IPS DF 6.9 (cell line): ENCODE results near the gene ASB7.

Experiments
- DNase-seq: peaks from one replicate; pipeline ENCODE4 v3.0.0-alpha.2; 2013; ENCODE audit warnings: low read depth, low spot score
- H3K27ac ChIP-seq: one replicate; pipeline ENCODE4 v1.5.1; 2013; ENCODE audit warnings: low read length, control low read depth
- H3K27me3 ChIP-seq: 2 replicates; pipeline ENCODE4 v1.6.1; 2013; ENCODE audit warnings: mild to moderate bottlenecking, low read length; ENCODE audit not compliant: control insufficient read depth, insufficient read depth
- H3K36me3 ChIP-seq: 2 replicates; pipeline ENCODE4 v1.6.1; 2013; ENCODE audit warnings: low read length; ENCODE audit not compliant: control insufficient read depth, insufficient read depth
- H3K4me1 ChIP-seq: 2 replicates; pipeline ENCODE4 v1.6.1; 2013; ENCODE audit warnings: low read length; ENCODE audit not compliant: control insufficient read depth, insufficient read depth
- H3K4me3 ChIP-seq: 2 replicates; pipeline ENCODE4 v1.5.1; 2013; ENCODE audit warnings: mild to moderate bottlenecking, low read length
- H3K9me3 ChIP-seq: 2 replicates; pipeline ENCODE4 v1.6.1; 2013; ENCODE audit warnings: low read length, inconsistent platforms; ENCODE audit not compliant: control insufficient read depth, insufficient read depth
- WGBS: extraction: QIAGEN DNeasy Blood & Tissue Kit; methylation state at CpG from one replicate; pipeline ENCODE4 v1.1.7; 2013; ENCODE audit warnings: mixed read lengths, missing lambda C conversion rate; ENCODE audit not compliant: insufficient read length, insufficient coverage; 5-methylcytosine and 5-hydroxymethylcytosine counted together

The ASB7 gene

GRCh38 chr15:100682468-100682867 is 80.1 kb downstream of the ASB7 start:
- Histone ChIP-seq H3K4me3 (no peak overlapping the region), H3K27ac (no peak overlapping the region), H3K9me3 (peaks cover 2% of the 10 kb centered on the region; the same call in 1 of the 2 replicates), H3K27me3 (no peaks in the 10 kb centered on the region), H3K4me1 (no peaks in the 10 kb centered on the region), H3K36me3 (no peaks in the 10 kb centered on the region)
- DNase-seq: no peak
- WGBS: no CpG with 5 or more reads among the region's 4 CpGs

GRCh38 chr15:100683434-100683833 is 81.0 kb downstream of the ASB7 start:
- Histone ChIP-seq H3K9me3 (peaks cover 2% of the 10 kb centered on the region; the same call in 1 of the 2 replicates), H3K4me3 (no peak overlapping the region), H3K27me3 (no peaks in the 10 kb centered on the region), H3K4me1 (peaks cover under 1% of the 10 kb centered on the region; the same call in 1 of the 2 replicates), H3K36me3 (no peaks in the 10 kb centered on the region), H3K27ac (no peak overlapping the region)
- no CpG with 5 or more reads among the region's 6 CpGs for WGBS
- no peak for DNase-seq

GRCh38 chr15:100684591-100684990 is 82.2 kb downstream of the ASB7 start:
- Histone ChIP-seq H3K9me3 (no peaks in the 10 kb centered on the region), H3K36me3 (no peaks in the 10 kb centered on the region), H3K4me3 (no peak overlapping the region), H3K27ac (no peak overlapping the region), H3K27me3 (no peaks in the 10 kb centered on the region), H3K4me1 (peaks cover 4% of the 10 kb centered on the region; the same call in 1 of the 2 replicates)
- DNase-seq: no peak
- WGBS: no CpG with 5 or more reads among the region's 6 CpGs

GRCh38 chr15:100686021-100686724 is 83.8 kb downstream of the ASB7 start:
- no peak overlapping the region for H3K4me3 ChIP-seq
- no CpG with 5 or more reads among the region's 23 CpGs for WGBS

GRCh38 chr15:100686725-100687473 is 84.5 kb downstream of the ASB7 start:
- Histone ChIP-seq H3K36me3 (no peaks in the 10 kb centered on the region), H3K27ac (no peak overlapping the region), H3K4me1 (peaks cover 4% of the 10 kb centered on the region; the same call in 1 of the 2 replicates), H3K4me3 (no peak overlapping the region), H3K9me3 (no peaks in the 10 kb centered on the region), H3K27me3 (no peaks in the 10 kb centered on the region)
- DNase-seq: no peak
- 100% methylated on average over 2 of the region's 15 CpGs for WGBS

More at GRCh38 chr15:100686021-100686724, 83.8 kb downstream of the ASB7 start:
- Histone ChIP-seq H3K4me1 (peaks cover 4% of the 10 kb centered on the region; the same call in 1 of the 2 replicates), H3K9me3 (no peaks in the 10 kb centered on the region), H3K27ac (no peak overlapping the region), H3K36me3 (no peaks in the 10 kb centered on the region), H3K27me3 (no peaks in the 10 kb centered on the region)
- no peak for DNase-seq

- no peak overlapping the region for H3K4me3 ChIP-seq
- DNase-seq: no peak
- no peaks in the 10 kb centered on the region for H3K9me3 ChIP-seq
- peaks cover 4% of the 10 kb centered on the region; the same call in 1 of the 2 replicates for H3K4me1 ChIP-seq
- no peaks in the 10 kb centered on the region for H3K27me3 ChIP-seq
- no peaks in the 10 kb centered on the region for H3K36me3 ChIP-seq
- WGBS: no CpG with 5 or more reads among the region's 11 CpGs
- H3K27ac ChIP-seq: no peak overlapping the region
Measured at GRCh38 chr15:100687582-100688141, 85.3 kb downstream of the ASB7 start.

GRCh38 chr15:100688549-100689120 is 86.2 kb downstream of the ASB7 start:
- Histone ChIP-seq H3K27ac (no peak overlapping the region), H3K4me1 (peaks cover 4% of the 10 kb centered on the region; the same call in 1 of the 2 replicates), H3K4me3 (no peak overlapping the region), H3K36me3 (no peaks in the 10 kb centered on the region), H3K9me3 (no peaks in the 10 kb centered on the region), H3K27me3 (no peaks in the 10 kb centered on the region)
- no CpG with 5 or more reads among the region's 13 CpGs for WGBS
- no peak for DNase-seq

- Histone ChIP-seq H3K4me3 (no peak overlapping the region), H3K4me1 (peaks cover 4% of the 10 kb centered on the region; the same call in 1 of the 2 replicates), H3K27ac (no peak overlapping the region), H3K36me3 (no peaks in the 10 kb centered on the region), H3K9me3 (no peaks in the 10 kb centered on the region), H3K27me3 (no peaks in the 10 kb centered on the region)
- DNase-seq: no peak
- no CpG with 5 or more reads among the region's 11 CpGs for WGBS
Measured at GRCh38 chr15:100689131-100689899, 86.9 kb downstream of the ASB7 start.

- no peaks in the 10 kb centered on the region for H3K36me3 ChIP-seq
- no peaks in the 10 kb centered on the region for H3K9me3 ChIP-seq
- no CpG with 5 or more reads among the region's 18 CpGs for WGBS
- peaks cover 4% of the 10 kb centered on the region; the same call in 1 of the 2 replicates for H3K4me1 ChIP-seq
- no peaks in the 10 kb centered on the region for H3K27me3 ChIP-seq
- no peak for DNase-seq
- no peak overlapping the region for H3K27ac ChIP-seq
- H3K4me3 ChIP-seq: no peak overlapping the region
Measured at GRCh38 chr15:100690032-100690794, 87.8 kb downstream of the ASB7 start.
